ENCODE results near the gene PSMD3.
A peak's percentile ranks its signal among the peaks of the same experiment; 100 is the strongest.

Gene PSMD3

GRCh38 chr17:40024901-40025300 is 44.3 kb downstream of the PSMD3 start:
- DNase-seq: no peak

GRCh38 chr17:40025559-40025958 is 45.0 kb downstream of the PSMD3 start:
- DNase-seq: no peak

GRCh38 chr17:40025991-40026815 is 45.6 kb downstream of the PSMD3 start:
- DNase-seq: peak; percentile 47

- peak; percentile 84 for DNase-seq
Observed at GRCh38 chr17:40026816-40027613, 46.4 kb downstream of the PSMD3 start.

GRCh38 chr17:40027614-40028012 is 47.0 kb downstream of the PSMD3 start:
- DNase-seq: no peak

GRCh38 chr17:40028595-40028994 is 48.0 kb downstream of the PSMD3 start:
- DNase-seq: no peak

GRCh38 chr17:40031706-40032105 is 51.1 kb downstream of the PSMD3 start:
- no peak for DNase-seq

GRCh38 chr17:40032322-40033320 is 52.0 kb downstream of the PSMD3 start:
- no peak for DNase-seq

GRCh38 chr17:40033339-40033738 is 52.7 kb downstream of the PSMD3 start:
- DNase-seq: no peak

GRCh38 chr17:40034426-40035161 is 54.0 kb downstream of the PSMD3 start:
- no peak for DNase-seq

- DNase-seq: peak; percentile 44
Observed at GRCh38 chr17:40035162-40035559, 54.6 kb downstream of the PSMD3 start.

GRCh38 chr17:40038882-40039513 is 58.4 kb downstream of the PSMD3 start:
- DNase-seq: peak; percentile 64

- DNase-seq: no peak
Observed at GRCh38 chr17:40041196-40041595, 60.6 kb downstream of the PSMD3 start.

All from DMS53 (cell line).